ENCODE data around the gene PALM2AKAP2.

DNA sequence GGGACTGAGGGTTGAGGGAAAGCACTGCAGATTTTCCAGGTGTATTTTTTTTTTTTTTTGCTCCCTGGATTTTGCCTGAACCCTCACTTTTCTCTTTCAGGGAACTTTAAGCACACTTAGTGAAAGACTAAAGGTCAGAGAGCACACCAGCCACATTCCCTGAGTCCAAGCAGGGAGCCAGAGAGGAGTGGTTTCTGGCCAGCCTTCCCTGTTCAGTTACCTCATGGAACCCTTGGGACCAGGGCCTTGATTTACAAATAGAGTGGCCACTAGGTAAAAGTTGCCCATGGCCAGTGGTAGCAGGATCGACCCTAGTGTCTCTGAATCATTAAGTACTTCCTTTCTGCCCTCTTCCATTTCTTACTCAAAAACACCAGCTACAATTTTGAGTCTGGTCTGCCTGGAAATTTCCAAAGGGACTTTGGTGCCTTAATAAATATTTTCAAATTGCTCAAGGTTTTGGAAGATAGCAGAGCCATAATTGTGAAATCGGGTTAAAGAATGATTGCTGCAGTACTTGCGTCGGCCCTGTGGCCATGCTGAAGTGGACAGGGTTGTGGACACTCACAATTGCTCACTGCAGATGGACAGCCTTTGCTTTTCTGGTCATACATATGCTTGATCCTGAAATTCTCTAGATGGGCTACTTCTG, 14.5 kb downstream of the PALM2AKAP2 start:
- TF ChIP-seq YY1 (IDR thresholded peaks at IDR 0.05; ENCODE audit: insufficient read depth, insufficient read length) (no peak), ZNF274 (IDR thresholded peaks at IDR 0.05; ENCODE audit: low read depth, low read length) (no peak), SUZ12 (IDR thresholded peaks at IDR 0.05; ENCODE audit: extremely low read depth, insufficient read depth, insufficient read length) (no peak)

Measured in NT2/D1 (cell line).